Sigmoid colon (tissue), 4 donors: ENCODE results near the gene CACNA1D.

ENCODE experiments used
- CTCF ChIP-seq, 4 experiments: fragments of 450-650 bp in 3 of 4; fragments of 200-600 bp in 1 of 4; IDR thresholded peaks; one replicate each; pipeline ENCODE4 v1.5.1; 2016 to 2019; ENCODE audit warnings: antibody characterized with exemption in 4 of 4, mild to moderate bottlenecking in 3 of 4, moderate library complexity in 2 of 4
- POLR2AphosphoS5 ChIP-seq, 4 donors: sonication (generic); formaldehyde crosslinking; IDR thresholded peaks; one replicate each; pipeline ENCODE4 v1.6.1; 2017; ENCODE audit warnings: antibody characterized with exemption in 4 of 4

GRCh38 chr3:53798144-53798543, 303.7 kb downstream of the CACNA1D start:
- TF ChIP-seq POLR2AphosphoS5 (IDR thresholded peaks at IDR 0.05) (no peak), CTCF (IDR thresholded peaks at IDR 0.05) (no peak)
